HG03045 (cell line): ENCODE results near the gene HSPG2.
"Not testable (repeated sequence)": the region's sequence is repeated elsewhere in the genome, so short reads cannot be mapped to it uniquely, and the experiment has no call there.

Experiments used
- ATAC-seq: cut with Tn5 transposase; IDR thresholded peaks from one replicate; pipeline ENCODE4 v1.9.1; 2021; ENCODE audit warnings: mild to moderate bottlenecking, moderate library complexity; ENCODE audit not compliant: unreplicated experiment

HSPG2 gene

GRCh38 chr1:21935393-21935804 is 1.7 kb downstream of the HSPG2 start:
- ATAC-seq = no peak

DNA sequence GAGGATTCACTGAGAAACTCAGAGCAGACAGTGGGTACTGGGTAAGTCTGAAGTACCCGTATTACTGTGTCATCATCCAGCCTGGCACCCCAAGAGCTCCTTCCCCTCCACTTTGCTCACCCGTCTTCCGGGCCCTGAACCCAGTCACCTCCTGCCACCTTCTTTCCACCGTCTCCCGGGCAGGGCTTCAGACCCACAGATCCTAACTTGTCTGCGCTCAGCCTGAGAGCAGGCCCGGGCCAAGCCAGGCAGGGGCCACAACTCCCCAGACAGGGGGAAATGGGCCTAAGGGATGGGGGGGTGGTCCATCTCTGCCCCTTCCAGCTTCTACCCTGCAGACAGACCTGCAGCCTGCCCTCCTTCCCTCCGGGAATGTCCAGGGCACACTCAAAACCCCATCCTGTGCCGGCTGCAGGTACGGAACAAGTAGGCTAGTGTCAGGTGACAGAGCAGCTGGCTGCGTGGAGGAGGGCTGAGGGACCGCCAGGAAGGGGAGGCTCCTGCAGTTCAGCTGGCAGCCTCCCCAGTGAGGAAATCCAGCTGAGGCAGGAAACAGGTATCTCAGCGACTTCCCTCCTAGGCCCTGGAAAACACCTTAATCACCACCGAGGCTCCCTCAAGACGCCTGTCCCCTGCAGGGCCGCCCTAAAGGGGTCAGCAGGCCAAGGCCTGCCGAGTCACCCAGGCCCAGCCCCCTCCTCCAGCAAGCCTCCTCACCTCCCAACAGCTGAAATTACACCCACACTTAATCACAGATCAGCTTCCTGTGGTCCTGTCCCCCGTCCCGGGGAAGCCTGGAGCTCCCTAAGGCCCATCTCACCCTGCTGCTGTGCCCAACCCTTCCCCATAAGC is 3.5 kb downstream of the HSPG2 start:
- no peak for ATAC-seq

DNA sequence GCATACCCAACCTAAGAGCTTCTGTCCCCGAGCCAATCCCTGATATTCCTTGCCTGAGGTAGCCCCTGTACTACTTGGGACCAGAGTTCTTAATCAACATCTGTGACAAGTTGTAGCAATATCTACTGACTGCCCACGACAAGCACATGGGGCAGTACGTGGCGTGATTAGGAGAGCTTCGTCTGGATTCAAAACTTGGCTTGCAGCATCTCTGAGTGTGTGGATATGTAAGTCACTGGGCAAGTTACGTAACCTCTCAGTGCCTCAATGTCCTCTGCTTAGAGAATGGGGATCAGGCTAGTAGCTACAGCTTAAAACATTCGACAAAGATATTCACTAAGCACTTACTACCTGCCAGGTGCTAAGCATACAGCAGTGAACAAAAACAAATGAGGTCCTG is 5.0 kb downstream of the HSPG2 start:
- ATAC-seq = no peak

DNA sequence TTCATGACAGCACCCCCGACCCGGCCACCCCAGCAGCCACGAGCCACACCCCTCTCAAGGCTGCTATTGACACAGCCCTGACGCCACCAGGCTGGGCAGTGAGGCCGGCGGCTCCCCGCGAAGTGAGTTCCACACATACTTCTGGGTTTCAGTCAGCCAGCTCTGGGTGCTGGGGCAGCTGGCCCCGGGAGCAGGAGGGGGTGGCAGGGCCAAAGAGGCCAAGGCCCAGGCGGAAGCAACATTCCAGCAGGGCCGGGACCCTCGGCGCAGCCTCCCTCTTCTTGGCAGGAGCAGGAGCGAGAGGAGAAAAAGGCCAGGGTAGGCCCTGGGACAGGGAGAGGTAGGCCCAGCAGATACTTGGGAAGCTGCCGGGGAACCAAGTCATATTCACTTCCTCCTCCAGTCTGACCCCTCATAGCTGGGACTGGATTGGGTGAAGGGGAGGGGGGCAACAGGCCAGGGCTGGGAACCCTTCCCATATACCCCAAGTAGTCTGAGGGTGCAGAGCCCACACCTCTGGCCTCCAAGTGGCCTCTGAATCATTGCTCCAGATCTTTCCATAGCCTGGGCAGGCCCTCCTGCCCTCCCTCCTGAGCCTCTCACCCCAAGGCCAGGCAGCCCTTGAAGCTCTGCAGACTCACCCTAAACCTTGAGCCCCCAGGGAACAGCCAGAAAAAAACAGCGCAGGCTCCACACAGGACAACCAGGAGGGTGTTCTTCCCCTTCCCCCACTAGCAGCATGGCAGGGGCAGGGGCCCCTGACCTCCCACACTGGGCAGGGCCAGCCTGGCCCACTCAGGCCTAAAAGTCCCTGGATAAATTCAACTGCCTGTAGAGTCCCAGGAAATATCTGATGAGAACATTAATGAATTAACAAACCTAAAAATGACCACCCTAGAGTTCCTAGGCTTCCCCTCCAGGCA is 5.7 kb downstream of the HSPG2 start:
- no peak for ATAC-seq

DNA sequence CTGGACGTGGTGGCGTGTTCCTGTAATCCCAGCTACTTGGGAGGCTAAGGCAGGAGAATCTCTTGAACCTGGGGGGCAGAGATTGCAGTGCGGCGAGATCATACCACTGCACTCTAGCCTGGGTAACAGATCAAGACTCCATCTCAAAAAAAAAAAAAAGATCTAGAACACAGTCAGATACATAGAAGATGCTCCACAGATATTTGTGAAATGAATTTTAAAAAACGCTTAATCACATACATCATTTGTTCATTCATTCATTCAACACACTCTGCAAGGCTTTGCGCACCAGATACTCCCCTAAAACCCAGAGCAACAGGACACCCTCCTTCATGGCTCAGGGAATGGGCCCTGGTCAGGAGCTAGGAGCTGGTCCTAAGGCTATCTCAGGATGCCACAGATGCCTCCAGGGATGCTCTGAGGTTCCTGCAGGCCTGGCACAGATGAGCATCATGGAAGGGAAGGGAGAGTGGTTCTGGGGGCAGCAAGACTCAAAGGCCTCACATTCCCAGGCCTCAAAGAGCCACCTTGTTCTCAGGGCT is 6.4 kb downstream of the HSPG2 start:
- no peak for ATAC-seq

GRCh38 chr1:21930080-21930571 is 7.0 kb downstream of the HSPG2 start:
- ATAC-seq = no peak

DNA sequence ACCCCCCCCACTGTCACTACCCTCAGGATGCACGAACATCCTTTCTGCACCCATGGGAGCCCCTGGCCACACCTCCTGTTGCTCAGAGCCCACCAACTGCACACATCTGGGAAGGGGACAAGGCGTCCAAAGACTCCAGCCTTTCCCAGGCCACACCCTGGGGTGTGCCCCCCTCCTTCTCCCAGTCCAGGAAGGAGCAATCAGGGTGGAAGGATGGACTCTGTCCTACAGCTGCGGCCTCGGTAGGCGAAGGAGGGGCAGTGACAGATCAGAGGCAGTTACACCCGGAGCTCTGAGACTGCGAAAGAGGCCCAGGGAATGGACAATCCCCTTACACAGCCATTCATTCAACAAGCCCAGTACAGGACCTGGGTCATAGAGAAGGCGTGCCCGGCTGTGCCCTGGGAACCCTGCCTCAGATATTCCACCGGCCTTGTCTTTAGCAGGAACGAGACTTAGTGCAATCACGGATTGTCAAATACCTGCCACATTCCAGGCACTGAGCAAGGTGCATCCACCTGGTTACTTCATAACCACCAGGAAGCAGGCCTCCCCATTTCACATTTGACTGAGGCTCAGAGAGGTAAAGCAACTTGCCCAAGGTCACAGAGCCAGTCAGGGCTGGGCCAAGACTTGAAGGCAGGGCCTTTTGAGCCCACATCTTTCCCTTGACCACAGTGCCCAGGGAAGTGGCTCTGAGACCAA is 9.4 kb downstream of the HSPG2 start:
- ATAC-seq = no peak

GRCh38 chr1:21926814-21927532 is 10.1 kb downstream of the HSPG2 start:
- ATAC-seq = no peak

DNA sequence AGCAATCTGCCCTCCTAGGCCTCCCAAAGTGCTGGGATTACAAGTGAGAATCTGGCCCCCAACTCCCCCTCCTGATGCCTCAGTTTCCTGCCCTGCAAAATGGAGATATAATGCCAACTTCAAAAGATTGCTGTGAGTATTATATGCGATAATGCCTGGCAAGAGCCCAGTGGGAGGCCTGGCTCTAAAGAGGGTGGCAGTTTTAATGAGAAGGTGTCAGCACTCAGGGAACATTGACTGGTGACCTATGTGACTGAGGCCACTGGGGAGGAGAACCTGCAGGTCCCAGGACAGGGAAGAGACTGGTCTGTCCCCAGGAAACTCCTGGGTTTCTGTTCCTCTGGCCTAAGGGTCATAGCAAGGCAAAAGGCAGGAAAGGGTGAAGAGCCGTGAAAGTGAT is 11.0 kb downstream of the HSPG2 start:
- no peak for ATAC-seq

GRCh38 chr1:21925334-21925940 is 11.7 kb downstream of the HSPG2 start:
- no peak for ATAC-seq

- no peak for ATAC-seq
Measured at GRCh38 chr1:21924503-21925005, 12.6 kb downstream of the HSPG2 start.

DNA sequence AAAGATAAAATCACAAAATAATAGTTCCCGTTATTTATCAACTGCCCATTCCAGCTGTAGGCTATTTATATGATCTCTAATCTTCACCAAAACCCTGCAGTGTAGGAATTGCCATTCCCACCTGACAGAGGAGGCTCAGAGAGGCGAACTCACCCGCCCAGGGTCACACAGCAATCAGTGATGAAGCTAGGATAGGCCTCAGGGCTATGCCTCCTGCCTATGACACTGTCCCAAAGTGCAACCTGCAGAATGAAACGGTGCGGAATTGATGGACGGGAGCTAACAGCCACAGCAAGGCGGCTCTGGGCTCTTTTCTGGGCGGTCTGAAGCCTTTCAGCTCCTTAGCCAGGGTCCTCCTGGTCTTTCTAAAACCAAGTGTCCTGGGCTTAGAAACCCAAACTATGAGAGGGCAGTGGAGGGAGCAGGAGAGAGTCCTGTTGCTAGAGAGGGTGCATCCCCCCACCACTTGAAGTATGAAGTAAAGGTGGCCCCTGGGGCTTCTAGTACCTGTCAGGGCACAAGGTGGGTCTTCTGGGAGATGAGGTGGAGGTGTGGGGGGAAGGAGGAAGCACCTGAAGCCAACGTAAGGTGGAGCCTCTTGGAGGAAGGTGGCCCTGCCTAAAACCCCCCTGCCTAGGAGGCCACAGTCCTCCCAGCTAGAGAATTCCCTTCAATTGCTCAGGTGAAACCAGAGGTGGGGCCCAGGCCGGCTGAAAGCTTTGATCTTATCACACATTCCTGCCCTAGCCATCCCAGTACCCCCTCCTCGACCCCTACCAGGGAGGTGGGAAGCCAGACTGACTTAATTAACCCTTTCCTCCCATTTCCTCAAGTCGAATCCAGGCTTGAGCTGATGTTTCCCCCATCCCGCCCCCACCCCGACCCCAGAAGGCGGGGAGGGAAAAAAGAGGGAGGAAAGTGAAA is 14.8 kb downstream of the HSPG2 start:
- ATAC-seq = no peak

- no peak for ATAC-seq
Measured at GRCh38 chr1:21921100-21921875, 15.8 kb downstream of the HSPG2 start.

- no peak for ATAC-seq
Measured at GRCh38 chr1:21919520-21919919, 17.6 kb downstream of the HSPG2 start.

- not testable (repeated sequence) for ATAC-seq
Measured at GRCh38 chr1:21917239-21917631, 19.9 kb downstream of the HSPG2 start.

DNA sequence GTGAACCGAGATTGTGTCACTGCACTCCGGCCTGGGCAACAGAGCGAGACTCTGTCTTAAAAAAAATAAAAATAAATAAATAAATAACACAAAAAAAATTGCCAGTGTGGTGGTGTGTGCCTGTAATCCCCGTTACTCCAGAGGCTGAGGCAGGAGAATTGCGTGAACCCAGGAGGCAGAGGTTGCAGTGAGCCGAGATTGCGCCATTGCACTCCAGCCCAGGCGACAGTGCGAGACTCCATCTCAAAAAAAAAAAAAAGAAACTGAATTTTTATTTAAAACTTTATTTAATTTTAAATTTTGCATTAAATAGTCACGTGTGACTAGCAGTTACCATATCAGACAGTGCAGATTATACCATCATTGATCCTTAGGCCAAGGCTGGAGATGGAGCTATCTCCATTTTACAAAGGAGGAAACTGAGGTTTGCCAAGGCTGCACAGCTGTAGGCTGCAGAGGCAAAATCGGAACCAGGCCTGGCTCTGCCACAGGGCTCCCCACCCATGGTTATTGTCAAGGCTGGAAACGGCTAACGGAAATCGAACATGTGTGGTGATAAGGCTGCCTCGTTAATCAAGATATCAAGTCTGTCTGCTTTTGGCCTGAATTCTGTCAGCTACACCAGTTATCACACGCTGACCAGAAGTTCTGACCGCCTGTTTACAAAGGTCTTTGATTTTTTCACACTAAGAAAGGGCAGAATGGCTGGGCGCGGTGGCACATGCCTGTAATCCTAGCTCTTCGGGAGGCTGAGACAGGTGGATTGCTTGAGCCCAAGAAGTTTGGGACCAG is 20.5 kb downstream of the HSPG2 start:
- ATAC-seq = no peak
